ENCODE results near the gene AQP1. TPM values are rescaled to one million over a fixed set of nuclear protein-coding genes. Genes with fewer than 3 reads are reported as not detected.

The AQP1 gene
- polyA plus RNA-seq, 2 of the 4 experiments (the other 2 are of a cell fraction) = 0.49 to 0.58 TPM

GRCh38 chr7:30906014-30906413, 5.6 kb upstream of the AQP1 start:
- POLR2A ChIA-PET = no interaction called here
- WGBS (ENCODE audit: missing lambda C conversion rate) = 54% methylated on average over 7 of the region's 7 CpGs
- Histone ChIP-seq H3K4me3 (no peak overlapping the region), H3K27ac (no peak overlapping the region), H3K4me2 (no peak overlapping the region), H3K9me3 (no peaks in the 10 kb centered on the region), H3K4me1 (peaks cover 8% of the 10 kb centered on the region; the same call in 2 of the 3 replicates)
- TF ChIP-seq FOXS1 (CRISPR knock-in tag; IDR thresholded peaks at IDR 0.05) = no peak
- TF ChIP-seq RARB (CRISPR knock-in tag; IDR thresholded peaks at IDR 0.05) = no peak
- no peak for TF ChIP-seq POLR2AphosphoS2 (conservative IDR thresholded peaks at IDR 0.05; ENCODE audit: low read length)
- TF ChIP-seq HEYL (CRISPR knock-in tag; IDR thresholded peaks at IDR 0.05) = no peak
- no peak for TF ChIP-seq HDAC2 (IDR thresholded peaks at IDR 0.05)
- TF ChIP-seq ZC3H11A (IDR thresholded peaks at IDR 0.05) = no peak
- no peak for TF ChIP-seq BCL3 (IDR thresholded peaks at IDR 0.05)
- TF ChIP-seq CBX2 (IDR thresholded peaks at IDR 0.05; ENCODE audit: borderline replicate concordance, low read depth) = no peak
- CTCF ChIA-PET = no interaction called here
- ATAC-seq = no peak
- FAIRE-seq = no peak
- no peak for DNase-seq (ENCODE audit: low read depth in 1 of 2, low spot score in 1 of 2)

GRCh38 chr7:30906515-30907240, 5.0 kb upstream of the AQP1 start:
- DNase-seq (ENCODE audit: low read depth in 1 of 2, low spot score in 1 of 2) (no peak), ATAC-seq (no peak), FAIRE-seq (no peak)
- TF ChIP-seq KDM1A (IDR thresholded peaks at IDR 0.05; ENCODE audit: low read depth) (no peak), PHF8 (IDR thresholded peaks at IDR 0.05; ENCODE audit: borderline replicate concordance, low read depth) (no peak), ESRRA (IDR thresholded peaks at IDR 0.05; ENCODE audit: borderline replicate concordance, low read length) (no peak), RFX5 (IDR thresholded peaks at IDR 0.05) (no peak), USF2 (IDR thresholded peaks at IDR 0.05) (no peak), FOSB (CRISPR knock-in tag; IDR thresholded peaks at IDR 0.05) (no peak), ATOH8 (CRISPR knock-in tag; IDR thresholded peaks at IDR 0.05; ENCODE audit: low read depth) (no peak), HOXB5 (CRISPR knock-in tag; IDR thresholded peaks at IDR 0.05) (no peak), REST (IDR thresholded peaks at IDR 0.05) (no peak), KDM5A (IDR thresholded peaks at IDR 0.05) (no peak), TP53 (CRISPR knock-in tag; IDR thresholded peaks at IDR 0.05) (no peak), NR3C1 (IDR thresholded peaks at IDR 0.05) (no peak), EP300 (IDR thresholded peaks at IDR 0.05) (no peak), TFCP2L1 (CRISPR knock-in tag; IDR thresholded peaks at IDR 0.05) (no peak), MAFK (IDR thresholded peaks at IDR 0.05; ENCODE audit: partially characterized antibody) (no peak), CBX8 (IDR thresholded peaks at IDR 0.05) (no peak), NPAS2 (CRISPR knock-in tag; IDR thresholded peaks at IDR 0.05; ENCODE audit: borderline replicate concordance) (no peak)
- POLR2A ChIA-PET = no interaction called here
- Histone ChIP-seq H3K9me3 (no peaks in the 10 kb centered on the region), H3K4me1 (peaks cover 8% of the 10 kb centered on the region; the same call in 2 of the 3 replicates), H3K27ac (no peak overlapping the region), H3K4me2 (no peak overlapping the region), H3K4me3 (no peak overlapping the region)
- CTCF ChIA-PET = interaction anchor here (1.9 kb wide), 1 partner anchor 32 kb away, joined by 4 read pairs; no protein-coding TSS in a partner anchor
- 84% methylated on average over 10 of the region's 11 CpGs for WGBS (ENCODE audit: missing lambda C conversion rate)

Measured in A549 (cell line).